Right renal cortex interstitium (tissue), 3 donors: ENCODE measurements around the gene TEX54. TPM values are rescaled to one million over a fixed set of nuclear protein-coding genes. Genes with fewer than 3 reads are reported as not detected.
"Not testable (repeated sequence)": the region's sequence is repeated elsewhere in the genome, so short reads cannot be mapped to it uniquely, and the experiment has no call there.

Source experiments
- DNase-seq, 3 donors: peaks; one replicate each; pipeline ENCODE4 v3.0.0-alpha.2; 2013; ENCODE audit warnings: low read depth in 3 of 3, low spot score in 2 of 3
- polyA plus RNA-seq, 3 donors: library from polyadenylated mRNA; unstranded; fragments of 120-200 nt; gene quantifications; one replicate each; pipeline ENCODE4 v1.2.1, GENCODE V29; 2013; ENCODE audit not compliant: insufficient read length in 3 of 3

The TEX54 gene
- polyA plus RNA-seq, 3 donors: 0.28 to 0.43 (median 0.33) TPM

- no peak for DNase-seq
These were observed 2.7 kb upstream of the TEX54 start for GRCh38 chr11:62835336-62835735.

GRCh38 chr11:62831520-62832335 is 913 bp downstream of the TEX54 start, which contains the start of gene STX5:
STX5 (minus strand) TSS chr11:62832051; CDS start chr11:62831243, 808 bp downstream.
- DNase-seq: peak; percentile 95 to 98 (median 97)

GRCh38 chr11:62830904-62831519 is 1.6 kb downstream of the TEX54 start:
- no peak for DNase-seq

- DNase-seq: not testable (repeated sequence)
These were observed 4.5 kb downstream of the TEX54 start for GRCh38 chr11:62828130-62828529.

GRCh38 chr11:62823677-62824076 is 9.0 kb downstream of the TEX54 start:
- no peak for DNase-seq

- DNase-seq: no peak
These were observed 15.5 kb downstream of the TEX54 start for GRCh38 chr11:62817129-62817528.

- DNase-seq: no peak
These were observed 16.1 kb downstream of the TEX54 start for GRCh38 chr11:62816557-62816956.

- DNase-seq: no peak
These were observed 21.0 kb downstream of the TEX54 start for GRCh38 chr11:62811659-62812058.

- no peak for DNase-seq
These were observed 21.9 kb downstream of the TEX54 start for GRCh38 chr11:62810748-62811147.

- DNase-seq: no peak
These were observed 26.0 kb downstream of the TEX54 start for GRCh38 chr11:62806611-62807121.

GRCh38 chr11:62805961-62806441 is 26.6 kb downstream of the TEX54 start:
- DNase-seq: no peak

- peak; percentile 87 to 93 (median 89) for DNase-seq
These were observed 27.4 kb downstream of the TEX54 start, which contains the start of gene NXF1 for GRCh38 chr11:62805076-62805892. NXF1 (minus strand) TSS chr11:62805440; CDS start chr11:62805356, 84 bp downstream.

- peak in 1 of 3 donors; percentile 40 for DNase-seq
These were observed 28.1 kb downstream of the TEX54 start for GRCh38 chr11:62804310-62805075.

GRCh38 chr11:62801071-62801470 is 31.6 kb downstream of the TEX54 start:
- no peak for DNase-seq

GRCh38 chr11:62799486-62799885 is 33.2 kb downstream of the TEX54 start:
- no peak for DNase-seq

GRCh38 chr11:62796281-62796680 is 36.4 kb downstream of the TEX54 start:
- no peak for DNase-seq

- DNase-seq: no peak
These were observed 38.4 kb downstream of the TEX54 start for GRCh38 chr11:62794201-62794775.

GRCh38 chr11:62792202-62792575 is 40.5 kb downstream of the TEX54 start:
- no peak for DNase-seq

GRCh38 chr11:62791501-62792201 is 41.0 kb downstream of the TEX54 start, which contains the start of gene TMEM223:
TMEM223 (minus strand) TSS chr11:62792006; CDS start chr11:62791994, 12 bp downstream.
- DNase-seq: peak in 2 of 3 donors; percentile 43 to 75
